Pancreas (tissue), 10 donors: Measurements from ENCODE around the gene FCRLA. TPM values are rescaled to one million over a fixed set of nuclear protein-coding genes. Genes with fewer than 3 reads are reported as not detected.

ENCODE experiments used
- ATAC-seq, 4 donors: fragments of 200-7000 bp; cut with Tn5 transposase; one replicate each; pipeline versions ENCODE4 v1.8.0 to v1.9.1; 2020; ENCODE audit warnings: mild to moderate bottlenecking in 4 of 4, moderate library complexity in 4 of 4
- DNase-seq, 6 donors: peaks; one replicate each; pipeline ENCODE4 v3.0.0-alpha.2; 2020
- FAIRE-seq: peaks from 2 replicates; lab custom pipeline; 2012; peaks lifted over from hg19 to GRCh38; lab: Jason Lieb, UNC
- H3K27ac ChIP-seq, 4 donors: fragments of 200-600 bp; sonication (generic); 1 replicate in 3 of 4; 2 replicates in 1 of 4; pipeline versions ENCODE4 v1.5.0 to v1.8.0; 2020
- H3K27me3 ChIP-seq, 4 donors: fragments of 200-600 bp; one replicate each; pipeline ENCODE4 v1.8.0; 2021
- H3K36me3 ChIP-seq, 3 donors: fragments of 200-600 bp; sonication (generic) in 1 of 3; one replicate each; pipeline versions ENCODE4 v1.5.0 to v1.8.0; 2020 to 2021
- H3K4me1 ChIP-seq, 3 donors: fragments of 200-600 bp; one replicate each; pipeline ENCODE4 v1.8.0; 2021
- H3K4me3 ChIP-seq, 4 donors: fragments of 200-600 bp; sonication (generic) in 2 of 4; one replicate each; pipeline versions ENCODE4 v1.5.0 to v1.8.0; 2020 to 2021
- H3K9me3 ChIP-seq, 4 donors: fragments of 200-600 bp; one replicate each; pipeline ENCODE4 v1.8.0; 2021
- WGBS, 2 donors: extraction: QIAGEN DNeasy Blood & Tissue Kit; methylation state at CpG; one replicate each; pipeline ENCODE4 v1.1.7; 2013; 5-methylcytosine and 5-hydroxymethylcytosine counted together
- intact Hi-C, 3 donors: fragments of 100-400 bp; cut with DNase I; formaldehyde crosslinking; loops; one replicate each; pipeline versions ENCODE4 v1.11.1 to v1.14.2; 2022
- polyA plus RNA-seq, 2 donors: library from polyadenylated mRNA; stranded (reverse); fragments of 200-250 nt; gene quantifications; one replicate each; pipeline ENCODE4 v1.2.3, GENCODE V29; 2013
- total RNA-seq, 6 donors: library from RNA; stranded (reverse); fragmentation: NEBNext Ultra II Directional in 4 of 6; extraction: Animal tissue kit (Norgen Biotek cat#: 25700) in 4 of 6; gene quantifications; one replicate each; pipeline versions ENCODE4 v1.2.1 to v1.2.4, GENCODE V29; 2021 to 2023
- TF ChIP-seq, protein P1 (sequence below), 4 donors: fragments of 200-600 bp; sonication (generic) in 3 of 4; IDR thresholded peaks; one replicate each; pipeline versions ENCODE4 v1.5.0 to v1.8.0; 2021; ENCODE audit warnings: antibody characterized with exemption in 4 of 4
- donor health status: healthy with polysubstance abuse.
- donor health status: DM: no; HTN: no; CAD: no; lungs with moderate emphysema.
- donor health status: DM: no; HTN: no; CAD: no.
- donor health status: control.
- donor health status: control.
- donor health status: Bipolar disorder and iron deficiency.
- donor health status: DM: yes; HTN: yes; CAD: no.
- donor health status: DM: no; HTN: no; CAD: no.
- donor health status: DM: no; HTN: no; CAD: no.
- donor health status: DM: yes; HTN: yes; CAD: no.

The FCRLA gene
- total and polyA plus RNA-seq, 8 donors, result 0.38 TPM; not detected in 7

GRCh38 chr1:161727256-161727924, 20.4 kb downstream of the FCRLA start:
- peaks cover 0 to 7% (median 0%) of the 10 kb centered on the region in 3 donors for H3K4me1 ChIP-seq
- intact Hi-C loops, result no loop called here
- DNase-seq (no peak), ATAC-seq (peak in 2 of 4 donors; percentile 9 to 25), FAIRE-seq (no peak)
- 3% methylated on average over 36 to 38 of the region's 38 CpGs for WGBS, 2 donors
- peak overlapping the region; percentile 56 to 77 (median 68) for H3K27ac ChIP-seq
- no peaks in the 10 kb centered on the region for H3K9me3 ChIP-seq
- TF ChIP-seq, protein P1, sequence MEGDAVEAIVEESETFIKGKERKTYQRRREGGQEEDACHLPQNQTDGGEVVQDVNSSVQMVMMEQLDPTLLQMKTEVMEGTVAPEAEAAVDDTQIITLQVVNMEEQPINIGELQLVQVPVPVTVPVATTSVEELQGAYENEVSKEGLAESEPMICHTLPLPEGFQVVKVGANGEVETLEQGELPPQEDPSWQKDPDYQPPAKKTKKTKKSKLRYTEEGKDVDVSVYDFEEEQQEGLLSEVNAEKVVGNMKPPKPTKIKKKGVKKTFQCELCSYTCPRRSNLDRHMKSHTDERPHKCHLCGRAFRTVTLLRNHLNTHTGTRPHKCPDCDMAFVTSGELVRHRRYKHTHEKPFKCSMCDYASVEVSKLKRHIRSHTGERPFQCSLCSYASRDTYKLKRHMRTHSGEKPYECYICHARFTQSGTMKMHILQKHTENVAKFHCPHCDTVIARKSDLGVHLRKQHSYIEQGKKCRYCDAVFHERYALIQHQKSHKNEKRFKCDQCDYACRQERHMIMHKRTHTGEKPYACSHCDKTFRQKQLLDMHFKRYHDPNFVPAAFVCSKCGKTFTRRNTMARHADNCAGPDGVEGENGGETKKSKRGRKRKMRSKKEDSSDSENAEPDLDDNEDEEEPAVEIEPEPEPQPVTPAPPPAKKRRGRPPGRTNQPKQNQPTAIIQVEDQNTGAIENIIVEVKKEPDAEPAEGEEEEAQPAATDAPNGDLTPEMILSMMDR (IDR thresholded peaks at IDR 0.05), result no peak
- H3K36me3 ChIP-seq, result no peaks in the 10 kb centered on the region
- H3K4me3 ChIP-seq, result peak overlapping the region; percentile 45 to 77 (median 69)
- no peaks in the 10 kb centered on the region for H3K27me3 ChIP-seq

- TF ChIP-seq, protein P1 (IDR thresholded peaks at IDR 0.05), result no peak
Observed at GRCh38 chr1:161728376-161729226, 21.6 kb downstream of the FCRLA start.

GRCh38 chr1:161730050-161730564, 23.1 kb downstream of the FCRLA start:
- DNase-seq, result no peak

More at GRCh38 chr1:161728376-161729226, 21.6 kb downstream of the FCRLA start:
- FAIRE-seq (no peak), DNase-seq (no peak), ATAC-seq (no peak)
- H3K4me3 ChIP-seq, result no peak overlapping the region
- no peaks in the 10 kb centered on the region for H3K36me3 ChIP-seq
- no peak overlapping the region for H3K27ac ChIP-seq
- H3K9me3 ChIP-seq, result no peaks in the 10 kb centered on the region
- H3K4me1 ChIP-seq, result peaks cover 0 to 7% (median 0%) of the 10 kb centered on the region in 3 donors
- WGBS, 2 donors, result 81 to 96% methylated on average over 4 to 7 of the region's 7 CpGs
- H3K27me3 ChIP-seq, result no peaks in the 10 kb centered on the region
- intact Hi-C loops, result no loop called here

DNA sequence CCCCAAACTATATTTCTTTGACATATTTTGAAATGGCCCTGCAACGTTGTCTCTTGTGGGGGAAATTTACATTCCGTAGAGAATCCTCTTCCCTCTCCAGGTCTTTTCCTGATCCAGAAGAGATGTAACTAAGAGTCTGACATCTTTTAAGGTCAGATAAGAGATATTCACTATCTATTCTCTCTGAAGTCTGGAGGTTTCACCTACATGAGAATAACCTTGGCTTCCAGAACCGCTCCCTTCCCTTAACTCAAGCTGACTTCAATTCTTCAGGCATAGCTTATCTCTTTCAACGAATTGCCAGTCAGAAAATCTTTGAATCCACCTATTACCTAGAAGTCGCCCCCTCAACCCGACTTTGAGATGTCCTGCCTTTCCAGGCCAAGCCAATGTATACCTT, 24.2 kb downstream of the FCRLA start:
- H3K4me3 ChIP-seq, result no peak overlapping the region
- no peak overlapping the region for H3K27ac ChIP-seq
- H3K36me3 ChIP-seq, result no peaks in the 10 kb centered on the region
- intact Hi-C loops, result loop anchor here in 1 of 3 donors (10.0 kb wide), 1 partner anchor 246 kb away; no protein-coding TSS in a partner anchor
- FAIRE-seq (no peak), DNase-seq (no peak), ATAC-seq (no peak)
- H3K27me3 ChIP-seq, result no peaks in the 10 kb centered on the region
- H3K9me3 ChIP-seq, result no peaks in the 10 kb centered on the region
- WGBS, 2 donors, result 58 to 63% methylated on average over 6 of the region's 6 CpGs
- H3K4me1 ChIP-seq, result no peaks in the 10 kb centered on the region
- TF ChIP-seq, protein P1 (IDR thresholded peaks at IDR 0.05), result no peak

More at GRCh38 chr1:161730050-161730564, 23.1 kb downstream of the FCRLA start:
- TF ChIP-seq, protein P1 (IDR thresholded peaks at IDR 0.05), result no peak
- no peak overlapping the region for H3K27ac ChIP-seq
- H3K27me3 ChIP-seq, result no peaks in the 10 kb centered on the region
- H3K36me3 ChIP-seq, result no peaks in the 10 kb centered on the region
- no peak overlapping the region for H3K4me3 ChIP-seq
- no peak for ATAC-seq
- peaks cover 0 to 7% (median 0%) of the 10 kb centered on the region in 3 donors for H3K4me1 ChIP-seq
- intact Hi-C loops, result loop anchor here in 1 of 3 donors (10.0 kb wide), 1 partner anchor 245 kb away; no protein-coding TSS in a partner anchor
- FAIRE-seq, result no peak
- 69 to 79% methylated on average over 6 of the region's 6 CpGs for WGBS, 2 donors
- H3K9me3 ChIP-seq, result no peaks in the 10 kb centered on the region
